HepG2 (cell line): Measurements from ENCODE around the gene CCSER2. TPM values are rescaled to one million over a fixed set of nuclear protein-coding genes. Genes with fewer than 3 reads are reported as not detected.

Experiments
- ATAC-seq: fragments of 200-7000 bp; cut with Tn5 transposase; 3 replicates; pipeline ENCODE4 v1.9.1; 2020; ENCODE audit warnings: mild to moderate bottlenecking, moderate library complexity
- BruUV-seq: library from RNA; stranded (reverse); fragments of 400-500 nt; replicated peaks from 2 replicates; lab custom pipeline; 2021; lab: Mats Ljungman, UMichigan
- CTCF ChIA-PET: fragments of 300-600 bp; formaldehyde crosslinking; extraction: SDS; loops from one replicate; lab custom pipeline; 2021; ENCODE audit warnings: low total read pairs, inconsistent platforms, low intra/inter-chr PET ratio; lab: Yijun Ruan, JAX
- POLR2A ChIA-PET: fragments of 350-600 bp; sonication (Branson Sonifier 250); formaldehyde crosslinking; loops from one replicate; lab custom pipeline; 2020; ENCODE audit warnings: antibody characterized with exemption, inconsistent platforms; lab: Yijun Ruan, JAX
- DNase-seq: peaks from one replicate; pipeline ENCODE4 v3.0.0-alpha.2; 2015; ENCODE audit warnings: low spot score
- FAIRE-seq: peaks from 3 replicates; lab custom pipeline; 2011; peaks lifted over from hg19 to GRCh38; lab: Jason Lieb, UNC
- H2AFZ ChIP-seq: one replicate; pipeline ENCODE4 v1.6.1; 2011; ENCODE audit warnings: low read length, inconsistent platforms
- H3K27ac ChIP-seq: fragments of 300-600 bp; 3 replicates; pipeline ENCODE4 v1.8.0; 2011; ENCODE audit warnings: mixed run types, mild to moderate bottlenecking, mixed read lengths, low read length, inconsistent platforms; ENCODE audit not compliant: insufficient read depth; ENCODE audit errors: extremely low read length
- H3K27me3 ChIP-seq, 2 experiments: fragments of 200-600 bp in 1 of 2; 2 replicates in 1 of 2; 3 replicates in 1 of 2; pipeline versions ENCODE4 v1.6.0 to v1.8.0; 2011; ENCODE audit warnings: low read length in 2 of 2, mild to moderate bottlenecking in 2 of 2, moderate library complexity in 2 of 2, inconsistent platforms in 1 of 2; ENCODE audit not compliant: insufficient read depth in 2 of 2, control insufficient read depth in 1 of 2
- H3K36me3 ChIP-seq, 2 experiments: fragments of 200-600 bp in 1 of 2; replicated peaks in 1 of 2; 2 replicates in 1 of 2; 3 replicates in 1 of 2; pipeline versions ENCODE4 v1.5.1 to v1.8.0; 2011; ENCODE audit warnings: low read length in 2 of 2, inconsistent platforms in 1 of 2; ENCODE audit not compliant: insufficient read depth in 2 of 2, control insufficient read depth in 1 of 2
- H3K4me1 ChIP-seq: 2 replicates; pipeline ENCODE4 v1.5.1; 2012; ENCODE audit warnings: low read length, inconsistent platforms; ENCODE audit not compliant: insufficient read depth
- H3K4me2 ChIP-seq: 2 replicates; pipeline ENCODE4 v1.6.0; 2011; ENCODE audit warnings: low read depth, low read length, inconsistent platforms
- H3K4me3 ChIP-seq, 3 experiments: fragments of 200-600 bp in 1 of 3; sonication (generic), shearing (Covaris generic) in 1 of 3; replicated peaks in 1 of 3; 2 replicates each; pipeline ENCODE4 v1.5.1; 2011 to 2016; ENCODE audit warnings: low read length in 3 of 3, inconsistent platforms in 2 of 3, low read depth in 2 of 3, mild to moderate bottlenecking in 2 of 3, control low read depth in 1 of 3, mixed read lengths in 1 of 3; ENCODE audit not compliant: insufficient read depth in 1 of 3
- H3K79me2 ChIP-seq: one replicate; pipeline ENCODE4 v1.6.1; 2011; ENCODE audit warnings: low read length, inconsistent platforms; ENCODE audit not compliant: insufficient read depth
- H3K9ac ChIP-seq: 2 replicates; pipeline ENCODE4 v1.6.0; 2011; ENCODE audit warnings: mild to moderate bottlenecking, low read depth, low read length, inconsistent platforms; ENCODE audit not compliant: insufficient read depth
- H3K9me3 ChIP-seq: 2 replicates; pipeline ENCODE4 v1.5.1; 2012; ENCODE audit warnings: mild to moderate bottlenecking, low read length
- H4K20me1 ChIP-seq: 2 replicates; pipeline ENCODE4 v1.6.0; 2011; ENCODE audit warnings: inconsistent platforms, mild to moderate bottlenecking, low read length, moderate library complexity; ENCODE audit not compliant: insufficient read depth
- IKZF1 ChIP-seq: fragments of 450-650 bp; IDR thresholded peaks from 2 replicates; pipeline ENCODE4 v1.7.1; 2016
- ZIK1 ChIP-seq: sonication (generic); formaldehyde crosslinking; IDR thresholded peaks from 2 replicates; pipeline ENCODE4 v1.5.0; 2020; ENCODE audit warnings: mild to moderate bottlenecking, low read depth, missing genetic modification reagents, borderline replicate concordance
- WGBS: methylation state at CpG from one replicate; pipeline ENCODE4 v1.1.6; 2017; ENCODE audit warnings: low lambda C conversion rate; 5-methylcytosine and 5-hydroxymethylcytosine counted together
- in situ Hi-C: cut with HindIII; loops from 2 replicates; pipeline ENCODE4 v1.10.0; 2017; ENCODE audit warnings: low pct_unique_long_range_greater_than_20kb; ENCODE audit not compliant: extremely low pct_ligation_motif_present
- intact Hi-C: fragments of 100-400 bp; cut with micrococcal nuclease; formaldehyde crosslinking; loops from one replicate; pipeline ENCODE4 v1.10.0; 2022; ENCODE audit not compliant: unreplicated experiment
- polyA plus RNA-seq, 8 experiments: library from polyadenylated mRNA; depleted of rRNA in 3 of 8; stranded (reverse) in 7 of 8; unstranded in 1 of 8; fragments of >200 nt; fragmentation: Illumina TruSeq in 4 of 8; extraction: Trizol in 4 of 8; gene quantifications; 2 replicates each; pipeline versions ENCODE4 v1.2.1 to v1.2.3, GENCODE V29; 2011 to 2016; ENCODE audit warnings: low read depth in 4 of 8, missing spikeins in 1 of 8, mixed read lengths in 1 of 8; ENCODE audit not compliant: insufficient read depth in 1 of 8
- total RNA-seq, 5 experiments: library from RNA; depleted of rRNA; stranded (reverse); fragments of >200 nt; fragmentation: Illumina TruSeq; extraction: Trizol; gene quantifications; 2 replicates each; pipeline ENCODE4 v1.2.3, GENCODE V29; 2016; ENCODE audit warnings: low read depth in 1 of 5
- TF ChIP-seq, protein P1 (sequence below): sonication (generic); formaldehyde crosslinking; IDR thresholded peaks from 2 replicates; pipeline ENCODE4 v1.4.0; 2020; ENCODE audit warnings: mild to moderate bottlenecking, missing genetic modification reagents
- TF ChIP-seq, protein P2 (sequence below): IDR thresholded peaks from 2 replicates; pipeline ENCODE4 v1.6.1; 2016; ENCODE audit warnings: low read depth, control low read depth

The CCSER2 gene
- total and polyA plus RNA-seq, 2 of the 13 experiments (the other 11 are each of a cell fraction or from before 2014, with no cell fraction given): 13.3 to 17.2 TPM

GRCh38 chr10:84331091-84331490 lies 2.7 kb downstream of the CCSER2 start (continued):
- no peak for TF ChIP-seq ZIK1 (CRISPR knock-in tag)
- no peak for TF ChIP-seq IKZF1
- TF ChIP-seq, protein P1, sequence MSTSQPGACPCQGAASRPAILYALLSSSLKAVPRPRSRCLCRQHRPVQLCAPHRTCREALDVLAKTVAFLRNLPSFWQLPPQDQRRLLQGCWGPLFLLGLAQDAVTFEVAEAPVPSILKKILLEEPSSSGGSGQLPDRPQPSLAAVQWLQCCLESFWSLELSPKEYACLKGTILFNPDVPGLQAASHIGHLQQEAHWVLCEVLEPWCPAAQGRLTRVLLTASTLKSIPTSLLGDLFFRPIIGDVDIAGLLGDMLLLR: no peak

GRCh38 chr10:84333864-84334451 lies 5.6 kb downstream of the CCSER2 start:
- POLR2A ChIA-PET: no interaction called here
- Histone ChIP-seq H3K9me3 (no peaks in the 10 kb centered on the region), H3K27me3 (no peaks in the 10 kb centered on the region; a peak in 1 of 5 replicates), H4K20me1 (peaks cover 19% of the 10 kb centered on the region), H3K36me3 (no peaks in the 10 kb centered on the region; a peak in 1 of 5 replicates), H3K9ac (no peak overlapping the region), H3K79me2 (peaks cover 81% of the 10 kb centered on the region)
- BruUV-seq: no TSS peak
- no peak for DNase-seq
- in situ Hi-C loops: no loop called here
- TF ChIP-seq, protein P2, sequence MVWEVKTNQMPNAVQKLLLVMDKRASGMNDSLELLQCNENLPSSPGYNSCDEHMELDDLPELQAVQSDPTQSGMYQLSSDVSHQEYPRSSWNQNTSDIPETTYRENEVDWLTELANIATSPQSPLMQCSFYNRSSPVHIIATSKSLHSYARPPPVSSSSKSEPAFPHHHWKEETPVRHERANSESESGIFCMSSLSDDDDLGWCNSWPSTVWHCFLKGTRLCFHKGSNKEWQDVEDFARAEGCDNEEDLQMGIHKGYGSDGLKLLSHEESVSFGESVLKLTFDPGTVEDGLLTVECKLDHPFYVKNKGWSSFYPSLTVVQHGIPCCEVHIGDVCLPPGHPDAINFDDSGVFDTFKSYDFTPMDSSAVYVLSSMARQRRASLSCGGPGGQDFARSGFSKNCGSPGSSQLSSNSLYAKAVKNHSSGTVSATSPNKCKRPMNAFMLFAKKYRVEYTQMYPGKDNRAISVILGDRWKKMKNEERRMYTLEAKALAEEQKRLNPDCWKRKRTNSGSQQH: no peak
- TF ChIP-seq, all 625 proteins: peak for 0
- H3K4me1 ChIP-seq: peaks cover 49% of the 10 kb centered on the region
- no peak for FAIRE-seq
- no peak for ATAC-seq
- H3K4me3 ChIP-seq: no peak overlapping the region
- intact Hi-C loops: no loop called here
- no peak overlapping the region for H3K4me2 ChIP-seq
- no peak overlapping the region for H2AFZ ChIP-seq
- no peak overlapping the region for H3K27ac ChIP-seq
- CTCF ChIA-PET: no interaction called here
- WGBS: 89% methylated on average over 2 of the region's 2 CpGs
